ENCODE data around the gene LTO1. TPM values are rescaled to one million over a fixed set of nuclear protein-coding genes. Genes with fewer than 3 reads are reported as not detected.
A peak's percentile ranks its signal among the peaks of the same experiment; 100 is the strongest.

The LTO1 gene
- total and polyA plus RNA-seq, 2 of the 13 experiments (the other 11 are each of a cell fraction or from before 2014, with no cell fraction given): 11.8 to 15.0 TPM

DNA sequence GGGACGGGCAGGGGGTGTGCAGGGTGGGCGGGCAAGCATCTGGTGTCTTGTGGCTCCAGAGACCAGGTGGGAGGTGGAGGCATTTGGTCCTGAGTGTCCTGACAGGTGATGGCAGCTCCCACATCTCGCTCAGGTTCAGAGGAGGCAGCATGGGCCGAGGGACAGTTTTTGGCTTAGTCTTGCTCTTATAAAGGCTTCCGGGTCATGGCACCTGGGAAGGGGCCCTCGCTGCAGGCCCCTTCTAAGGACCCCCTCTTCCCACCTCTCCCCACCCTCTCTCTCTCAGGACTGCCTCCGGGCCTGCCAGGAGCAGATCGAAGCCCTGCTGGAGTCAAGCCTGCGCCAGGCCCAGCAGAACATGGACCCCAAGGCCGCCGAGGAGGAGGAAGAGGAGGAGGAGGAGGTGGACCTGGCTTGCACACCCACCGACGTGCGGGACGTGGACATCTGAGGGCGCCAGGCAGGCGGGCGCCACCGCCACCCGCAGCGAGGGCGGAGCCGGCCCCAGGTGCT lies 24.3 kb downstream of the LTO1 start (continued):
- TF ChIP-seq KMT2A (CRISPR knock-in tag; IDR thresholded peaks at IDR 0.05): no peak
- no peak for TF ChIP-seq ZFX (CRISPR knock-in tag; IDR thresholded peaks at IDR 0.05; ENCODE audit: low read depth)
- no peak for TF ChIP-seq POGZ (CRISPR knock-in tag; IDR thresholded peaks at IDR 0.05)
- TF ChIP-seq, protein P1, sequence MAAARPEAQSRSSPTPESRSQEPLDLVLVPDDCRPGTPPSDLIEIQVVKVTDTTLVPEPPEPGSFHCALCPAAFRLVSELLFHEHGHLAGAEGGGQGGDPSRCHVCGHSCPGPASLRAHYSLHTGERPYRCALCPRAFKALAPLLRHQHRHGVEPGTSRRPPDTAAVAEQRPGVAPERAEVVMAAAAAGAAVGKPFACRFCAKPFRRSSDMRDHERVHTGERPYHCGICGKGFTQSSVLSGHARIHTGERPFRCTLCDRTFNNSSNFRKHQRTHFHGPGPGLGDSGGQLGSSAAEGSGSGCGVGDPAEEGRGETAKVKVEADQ (CRISPR knock-in tag; IDR thresholded peaks at IDR 0.05; ENCODE audit: borderline replicate concordance): no peak
- no peak for TF ChIP-seq ZC3H13 (CRISPR knock-in tag; IDR thresholded peaks at IDR 0.05)
- TF ChIP-seq ZNF230 (CRISPR knock-in tag; IDR thresholded peaks at IDR 0.05): no peak
- no peak for TF ChIP-seq MATR3 (CRISPR knock-in tag; IDR thresholded peaks at IDR 0.05)
- no peak for TF ChIP-seq GABPB1 (CRISPR knock-in tag; IDR thresholded peaks at IDR 0.05)
- TF ChIP-seq POLR2G (IDR thresholded peaks at IDR 0.05; ENCODE audit: low read depth, low read length): 0 out of 2 replicates have a peak, but pooled peaks have one; percentile 17
- TF ChIP-seq AGO2 (optimal IDR thresholded peaks at IDR 0.05; ENCODE audit: low read depth, low read length): peak; percentile 20
- TF ChIP-seq ZNF235 (CRISPR knock-in tag; IDR thresholded peaks at IDR 0.05; ENCODE audit: borderline replicate concordance): no peak
- TF ChIP-seq ZNF263 (CRISPR knock-in tag; IDR thresholded peaks at IDR 0.05): no peak
- no peak for TF ChIP-seq ZNF660 (CRISPR knock-in tag; IDR thresholded peaks at IDR 0.05; ENCODE audit: borderline replicate concordance, low read depth)
- no peak for TF ChIP-seq TEAD2 (CRISPR knock-in tag; IDR thresholded peaks at IDR 0.05)

Data from HepG2 (cell line).